DMS53 treated with DMSO at 0.1 percent for 48 hours (cell line): ENCODE data around the gene ACTL7B.
"Not testable (repeated sequence)": the region's sequence is repeated elsewhere in the genome, so short reads cannot be mapped to it uniquely, and the experiment has no call there.

Experiments used
- DNase-seq: peaks from one replicate; lab custom pipeline; 2025; ENCODE audit not compliant: unreplicated experiment; lab: John Stamatoyannopoulos, UW

ACTL7B gene

GRCh38 chr9:108845947-108846346 lies 9.8 kb downstream of the ACTL7B start:
- no peak for DNase-seq

DNA sequence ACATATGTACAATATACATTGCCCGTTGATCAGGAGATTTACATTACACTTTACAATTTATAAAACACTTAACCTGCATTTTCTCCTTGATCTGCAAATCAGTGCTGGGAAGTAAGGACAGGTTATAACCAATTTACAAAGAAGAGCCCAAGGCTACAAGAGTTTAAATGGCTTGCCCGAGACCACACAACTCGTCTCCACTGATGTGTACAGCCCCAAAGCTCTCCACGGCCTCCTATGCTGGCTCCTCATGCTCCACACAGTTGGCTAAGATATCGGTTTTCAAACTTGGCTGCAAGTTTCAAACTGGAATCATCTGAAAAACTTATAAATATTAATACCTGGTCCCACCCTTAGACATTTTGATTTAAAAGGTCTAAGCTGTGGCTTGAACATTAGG lies 10.3 kb downstream of the ACTL7B start:
- DNase-seq = no peak

GRCh38 chr9:108844856-108845255 lies 10.9 kb downstream of the ACTL7B start:
- DNase-seq = no peak

- DNase-seq = no peak
Measured at GRCh38 chr9:108844391-108844790, 11.4 kb downstream of the ACTL7B start.

GRCh38 chr9:108842610-108843295 lies 13.0 kb downstream of the ACTL7B start:
- DNase-seq = no peak

GRCh38 chr9:108839561-108839960 lies 16.2 kb downstream of the ACTL7B start:
- DNase-seq = not testable (repeated sequence)

DNA sequence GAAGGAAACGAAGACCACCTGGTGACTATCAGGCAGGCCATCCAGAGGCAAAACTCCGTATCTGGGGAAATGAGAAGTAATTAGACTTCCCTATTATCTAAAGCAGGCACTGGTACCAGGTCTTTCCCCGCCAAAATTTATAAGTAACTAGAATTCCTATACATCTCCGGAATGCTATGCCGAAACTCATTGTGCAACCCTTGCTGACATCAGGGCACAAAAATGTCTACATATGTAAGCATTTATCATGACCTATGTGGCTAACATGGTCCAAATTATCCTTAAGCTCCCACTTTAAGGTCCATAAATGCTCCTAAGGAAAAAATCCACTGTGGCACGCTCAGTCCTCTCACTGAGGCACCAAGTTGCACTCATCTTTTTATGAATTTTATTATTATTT lies 17.8 kb downstream of the ACTL7B start:
- DNase-seq = no peak

DNA sequence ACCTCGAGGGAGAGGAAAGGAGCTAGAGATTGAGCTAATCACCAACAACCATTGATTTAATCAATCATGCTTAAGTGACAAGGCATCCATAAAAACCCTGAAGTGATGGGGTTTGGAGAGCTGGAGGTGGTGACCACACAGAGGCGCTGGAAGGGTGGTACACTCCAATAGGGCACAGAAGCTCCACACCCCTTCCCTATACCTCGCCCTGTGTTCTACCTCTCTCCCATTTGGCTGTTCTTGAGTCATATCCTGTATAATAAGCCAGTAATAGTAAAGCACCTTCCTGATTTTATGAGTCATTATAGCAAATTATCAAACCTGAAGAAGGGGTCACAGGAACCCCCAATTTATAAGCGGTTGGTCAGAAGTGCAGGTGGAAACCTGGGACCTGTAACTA lies 18.3 kb downstream of the ACTL7B start:
- no peak for DNase-seq

DNA sequence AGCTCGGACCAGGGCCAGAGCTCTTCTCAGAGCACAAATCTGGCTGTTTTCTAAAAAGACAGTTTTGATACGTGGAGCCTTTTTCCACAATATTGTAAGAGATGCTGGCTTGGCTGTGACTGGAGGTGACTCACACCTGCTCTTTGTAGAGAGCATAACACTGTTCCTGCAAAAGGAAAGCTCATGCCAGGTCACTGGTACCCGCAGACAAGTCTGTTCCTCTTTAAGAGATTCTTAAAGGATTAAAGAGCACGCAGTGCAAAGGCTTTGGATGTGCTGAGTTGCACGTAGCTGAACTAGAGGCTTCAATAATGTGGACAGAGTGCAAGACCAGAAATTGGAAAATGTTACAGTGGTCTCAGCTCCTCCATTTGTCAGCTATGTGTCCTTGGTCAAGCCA lies 19.0 kb downstream of the ACTL7B start:
- no peak for DNase-seq

DNA sequence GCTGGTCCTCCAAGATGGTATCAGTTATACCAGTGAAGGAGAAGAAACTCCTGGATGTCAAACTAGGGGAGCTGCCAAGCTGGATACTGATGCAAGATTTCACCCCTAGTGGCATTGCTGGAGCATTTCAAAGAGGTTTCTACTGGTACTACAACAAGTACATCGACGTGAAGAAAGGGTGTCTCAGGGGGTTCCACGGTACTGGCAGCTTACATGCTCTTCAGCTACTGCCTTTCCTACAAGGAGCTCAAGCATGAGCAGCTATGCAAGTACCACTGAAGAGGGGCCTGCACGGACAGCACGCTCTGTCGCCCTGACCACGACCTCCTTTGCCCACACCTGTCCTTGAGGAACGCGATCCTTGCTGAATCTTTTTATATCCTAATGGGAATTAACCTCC lies 19.5 kb downstream of the ACTL7B start:
- no peak for DNase-seq

GRCh38 chr9:108835831-108836230 lies 20.0 kb downstream of the ACTL7B start:
- no peak for DNase-seq

DNA sequence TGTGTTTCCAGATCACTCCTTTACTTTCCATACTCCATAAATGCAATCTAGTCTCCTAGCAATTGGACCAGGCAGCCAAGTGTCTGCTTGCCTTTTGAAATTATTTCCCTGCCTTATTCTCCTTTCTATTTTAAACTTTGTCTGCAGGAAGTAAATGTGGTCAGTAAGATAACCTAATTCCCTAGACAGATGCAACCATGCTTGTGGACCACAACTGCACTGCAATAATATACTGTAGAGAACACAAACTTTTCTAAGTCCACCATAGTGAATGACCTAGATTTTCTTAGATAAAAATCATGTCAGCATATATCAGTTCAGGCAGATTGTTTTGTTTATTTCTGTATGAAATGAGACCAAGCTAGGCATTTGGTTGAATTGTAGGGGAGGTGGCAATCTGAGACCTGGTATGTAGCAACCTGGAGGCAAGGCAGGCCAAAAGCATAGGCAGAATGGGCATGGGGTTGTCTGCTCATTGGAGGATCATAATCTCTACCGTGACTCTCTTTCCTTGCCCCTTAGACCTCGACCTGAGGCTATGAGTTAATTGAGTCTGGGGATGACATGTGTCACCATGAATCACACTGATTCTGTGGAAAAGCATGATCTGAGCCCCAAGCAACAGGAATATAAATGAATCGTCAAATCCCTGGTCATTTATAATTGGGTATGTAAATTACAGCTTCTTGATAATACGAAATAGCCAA lies 20.7 kb downstream of the ACTL7B start:
- no peak for DNase-seq

GRCh38 chr9:108832179-108832500 lies 23.6 kb downstream of the ACTL7B start:
- DNase-seq = no peak

GRCh38 chr9:108831496-108832178 lies 24.1 kb downstream of the ACTL7B start:
- no peak for DNase-seq

DNA sequence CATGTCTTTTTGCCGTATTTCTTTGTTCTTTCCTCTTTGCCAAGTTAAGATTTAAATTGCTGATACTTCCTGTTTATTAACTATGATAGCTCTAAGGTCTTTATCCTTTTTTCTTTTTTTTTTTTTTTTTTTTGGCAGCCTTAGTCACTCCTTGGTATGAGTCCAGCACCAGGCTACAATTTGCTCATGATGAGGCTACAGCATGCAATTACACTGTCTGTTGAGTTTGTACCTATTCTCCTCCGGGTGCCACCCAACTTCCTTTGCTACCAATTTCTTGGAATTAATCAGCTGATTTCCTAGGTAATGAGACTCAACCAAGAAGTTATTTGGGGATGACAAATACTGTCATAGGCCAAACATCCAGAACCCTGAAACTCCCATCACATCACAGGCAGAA lies 25.5 kb downstream of the ACTL7B start:
- DNase-seq = no peak

GRCh38 chr9:108823829-108824228 lies 32.0 kb downstream of the ACTL7B start:
- no peak for DNase-seq

- DNase-seq = no peak
Measured at GRCh38 chr9:108816037-108816436, 39.7 kb downstream of the ACTL7B start.

DNA sequence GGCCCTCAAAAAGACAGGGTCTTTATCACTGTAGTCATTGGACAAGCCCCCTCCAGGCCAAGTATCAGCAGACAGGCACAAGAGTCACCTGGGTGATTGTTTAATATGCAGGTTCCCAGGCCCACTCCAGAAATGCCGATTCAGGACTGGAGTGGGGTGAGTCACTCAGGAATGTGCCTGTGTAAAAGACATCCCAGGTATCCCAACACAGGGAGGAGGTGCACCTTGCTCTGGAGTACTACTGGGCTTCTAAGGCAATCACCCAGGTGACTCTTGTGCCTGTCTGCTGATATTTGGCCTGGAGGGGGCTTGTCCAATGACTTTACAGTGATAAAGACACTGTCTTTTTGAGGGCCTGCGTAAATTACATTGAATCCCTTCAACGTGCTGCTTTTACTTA lies 40.6 kb downstream of the ACTL7B start:
- peak; percentile 2 for DNase-seq

GRCh38 chr9:108813951-108814601 lies 41.7 kb downstream of the ACTL7B start:
- DNase-seq = peak; percentile 82

DNA sequence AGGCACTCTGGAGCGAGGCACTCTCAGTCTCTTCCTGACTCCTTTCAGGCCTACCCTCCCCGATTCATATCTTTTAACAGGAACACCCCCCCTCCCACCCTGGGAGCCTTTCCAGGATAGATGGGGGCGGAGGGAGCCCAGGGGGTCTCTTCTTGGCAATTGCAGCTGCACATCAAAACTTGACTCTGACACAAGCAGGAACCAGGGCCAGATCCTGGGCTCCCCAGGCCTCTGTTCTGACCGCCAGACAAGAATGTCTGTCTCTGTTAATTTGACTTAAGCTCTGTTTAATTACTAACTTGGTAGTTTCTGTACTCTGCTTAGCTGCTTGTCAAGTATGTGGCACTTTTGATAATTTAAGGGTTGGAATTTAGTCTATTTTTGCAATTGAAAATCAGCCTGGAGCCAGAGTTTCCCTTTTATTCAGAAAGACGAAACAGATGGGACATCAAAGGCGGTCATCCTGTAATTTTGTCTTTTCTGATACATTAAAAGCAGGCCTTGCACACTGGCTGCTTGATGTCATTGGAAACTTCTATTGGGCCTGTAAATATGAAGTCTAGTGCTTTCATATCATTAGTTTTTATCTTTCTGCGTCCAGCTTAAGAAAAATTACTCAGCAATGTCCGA lies 43.3 kb downstream of the ACTL7B start:
- no peak for DNase-seq

GRCh38 chr9:108811944-108812343 lies 43.8 kb downstream of the ACTL7B start:
- DNase-seq = peak; percentile 71
